Transverse colon (tissue), 4 donors: Measurements from ENCODE around the gene TMTC4.

Source experiments
- POLR2A ChIP-seq: fragments of 450-650 bp; IDR thresholded peaks from one replicate; pipeline ENCODE4 v1.6.1; 2016; ENCODE audit warnings: antibody characterized with exemption, mild to moderate bottlenecking, moderate library complexity
- POLR2AphosphoS5 ChIP-seq, 3 donors: sonication (generic); formaldehyde crosslinking; IDR thresholded peaks; one replicate each; pipeline ENCODE4 v1.6.1; 2016; ENCODE audit warnings: antibody characterized with exemption in 3 of 3
- TF ChIP-seq, protein P1 (sequence below), 5 experiments: fragments of 200-600 bp in 3 of 5; fragments of 450-650 bp in 2 of 5; sonication (generic) in 3 of 5; IDR thresholded peaks; 1 replicate in 2 of 5; 2 replicates in 3 of 5; pipeline ENCODE4 v1.5.1; 2016 to 2017; ENCODE audit warnings: antibody characterized with exemption in 5 of 5, inconsistent platforms in 3 of 5, mild to moderate bottlenecking in 2 of 5, moderate library complexity in 1 of 5

DNA sequence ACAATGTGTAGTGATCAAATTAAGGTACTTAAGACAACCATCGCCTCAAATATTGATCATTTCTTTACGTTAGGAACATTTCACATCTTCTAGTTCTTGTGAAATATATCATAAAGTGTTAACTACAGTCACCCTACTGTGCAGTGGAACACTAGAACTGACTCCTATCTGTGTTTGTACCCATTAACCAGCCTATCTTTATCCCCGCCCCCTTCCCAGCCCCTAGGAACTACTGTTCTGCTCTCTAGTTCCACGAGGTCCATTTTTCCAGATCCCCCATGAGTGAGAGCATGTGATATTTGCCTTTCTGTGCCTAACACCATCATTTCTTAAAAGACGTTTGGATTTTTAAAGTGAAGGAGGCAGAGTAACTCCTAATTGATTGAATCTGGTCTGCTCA, 61.6 kb downstream of the TMTC4 start:
- TF ChIP-seq, protein P1, sequence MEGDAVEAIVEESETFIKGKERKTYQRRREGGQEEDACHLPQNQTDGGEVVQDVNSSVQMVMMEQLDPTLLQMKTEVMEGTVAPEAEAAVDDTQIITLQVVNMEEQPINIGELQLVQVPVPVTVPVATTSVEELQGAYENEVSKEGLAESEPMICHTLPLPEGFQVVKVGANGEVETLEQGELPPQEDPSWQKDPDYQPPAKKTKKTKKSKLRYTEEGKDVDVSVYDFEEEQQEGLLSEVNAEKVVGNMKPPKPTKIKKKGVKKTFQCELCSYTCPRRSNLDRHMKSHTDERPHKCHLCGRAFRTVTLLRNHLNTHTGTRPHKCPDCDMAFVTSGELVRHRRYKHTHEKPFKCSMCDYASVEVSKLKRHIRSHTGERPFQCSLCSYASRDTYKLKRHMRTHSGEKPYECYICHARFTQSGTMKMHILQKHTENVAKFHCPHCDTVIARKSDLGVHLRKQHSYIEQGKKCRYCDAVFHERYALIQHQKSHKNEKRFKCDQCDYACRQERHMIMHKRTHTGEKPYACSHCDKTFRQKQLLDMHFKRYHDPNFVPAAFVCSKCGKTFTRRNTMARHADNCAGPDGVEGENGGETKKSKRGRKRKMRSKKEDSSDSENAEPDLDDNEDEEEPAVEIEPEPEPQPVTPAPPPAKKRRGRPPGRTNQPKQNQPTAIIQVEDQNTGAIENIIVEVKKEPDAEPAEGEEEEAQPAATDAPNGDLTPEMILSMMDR (IDR thresholded peaks at IDR 0.05) = no peak
- TF ChIP-seq POLR2A (no peak), POLR2AphosphoS5 (IDR thresholded peaks at IDR 0.05) (no peak)
